AG10803 (cell line): ENCODE results near the gene PTH2.

Source experiments
- DNase-seq: peaks from one replicate; pipeline ENCODE4 v3.0.0; 2010; ENCODE audit warnings: low read depth
- H3K4me3 ChIP-seq: 2 replicates; pipeline ENCODE4 v1.5.1; 2011; ENCODE audit warnings: mild to moderate bottlenecking, low read length, control low read depth
- CTCF ChIP-seq: conservative IDR thresholded peaks from 2 replicates; pipeline ENCODE4 v1.5.1; 2011; ENCODE audit warnings: mild to moderate bottlenecking, low read length, control low read depth, inconsistent platforms

The PTH2 gene

GRCh38 chr19:49409441-49410029 is 13.7 kb downstream of the PTH2 start:
- no peak for TF ChIP-seq CTCF
- DNase-seq, result no peak
- no peak overlapping the region for H3K4me3 ChIP-seq

DNA sequence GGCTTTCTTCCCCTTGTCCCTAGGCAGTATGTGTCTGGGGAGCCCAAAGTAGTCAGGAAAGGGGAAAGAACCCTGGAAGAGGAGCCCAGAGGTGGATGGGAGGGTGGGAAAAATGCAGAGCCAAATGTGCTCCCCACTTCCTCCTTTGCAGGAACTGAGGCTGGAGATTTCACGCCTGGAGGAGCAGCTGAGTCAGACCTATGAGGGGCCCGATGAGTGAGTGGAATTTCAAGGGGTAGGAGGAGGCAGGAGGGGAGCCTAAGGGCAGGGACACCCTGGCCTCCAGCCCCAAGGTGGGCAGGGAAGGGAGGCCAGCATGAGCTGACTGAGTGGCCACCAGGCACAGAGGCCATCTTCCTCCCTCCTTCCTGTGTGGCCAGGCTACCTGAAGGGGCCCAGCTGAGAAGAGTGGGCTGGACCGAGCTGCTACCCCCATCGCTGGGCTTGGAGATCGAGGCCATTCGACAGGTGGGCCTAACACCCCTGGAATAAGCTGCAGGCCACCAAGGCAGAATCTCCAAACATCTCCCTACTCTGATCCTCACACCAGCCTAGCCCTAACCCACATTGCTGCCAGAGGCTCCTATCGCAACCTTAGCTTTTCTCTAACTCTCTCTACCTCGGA is 14.3 kb downstream of the PTH2 start:
- no peak overlapping the region for H3K4me3 ChIP-seq
- no peak for TF ChIP-seq CTCF
- DNase-seq, result no peak

DNA sequence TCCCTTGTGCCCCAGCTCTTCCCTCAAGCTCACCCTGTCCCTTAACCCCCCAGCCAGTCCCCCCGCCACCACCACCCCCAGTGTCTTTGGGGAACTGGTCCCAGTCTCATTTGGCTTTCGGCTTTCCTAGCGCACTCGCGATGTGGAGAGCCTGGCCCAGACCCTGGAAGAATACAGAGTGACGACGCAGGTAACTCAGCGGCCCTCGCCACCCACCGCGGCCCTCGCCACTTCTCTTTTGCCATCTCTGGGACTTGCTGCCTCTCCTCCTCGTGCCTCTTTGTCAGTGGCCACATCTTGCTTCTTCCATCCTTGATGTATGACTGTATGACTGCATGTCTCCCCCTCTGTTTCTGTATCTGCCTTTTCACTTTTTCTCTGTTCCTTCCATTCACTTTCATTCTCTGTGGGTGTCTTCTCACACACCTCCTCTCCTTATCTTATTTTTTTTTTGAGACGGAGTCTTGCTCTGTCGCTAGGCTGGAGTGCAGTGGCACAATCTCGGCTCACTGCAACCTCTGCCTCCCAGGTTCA is 15.7 kb downstream of the PTH2 start:
- DNase-seq, result no peak
- H3K4me3 ChIP-seq, result no peak overlapping the region
- no peak for TF ChIP-seq CTCF

DNA sequence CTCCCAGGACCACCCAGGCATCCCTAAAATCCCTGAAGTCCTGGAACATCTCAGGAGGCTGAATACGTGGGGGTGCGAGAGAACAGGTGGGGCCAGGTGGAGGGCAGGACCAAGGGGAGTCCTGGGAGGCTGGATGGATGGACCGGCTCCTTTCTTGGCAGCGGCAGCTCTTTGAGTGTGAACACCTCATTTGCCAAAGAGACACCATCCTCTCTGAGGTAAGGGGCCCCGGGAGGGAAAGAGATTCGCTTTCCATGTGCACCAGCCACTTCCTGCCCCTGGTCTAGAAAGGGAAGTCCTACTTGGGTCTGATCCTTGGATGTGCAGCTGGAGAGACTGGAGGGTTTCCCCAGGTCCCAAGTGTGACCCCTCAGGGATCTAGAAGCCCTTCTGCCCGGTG is 16.2 kb downstream of the PTH2 start:
- TF ChIP-seq CTCF, result no peak
- no peak for DNase-seq
- H3K4me3 ChIP-seq, result no peak overlapping the region

DNA sequence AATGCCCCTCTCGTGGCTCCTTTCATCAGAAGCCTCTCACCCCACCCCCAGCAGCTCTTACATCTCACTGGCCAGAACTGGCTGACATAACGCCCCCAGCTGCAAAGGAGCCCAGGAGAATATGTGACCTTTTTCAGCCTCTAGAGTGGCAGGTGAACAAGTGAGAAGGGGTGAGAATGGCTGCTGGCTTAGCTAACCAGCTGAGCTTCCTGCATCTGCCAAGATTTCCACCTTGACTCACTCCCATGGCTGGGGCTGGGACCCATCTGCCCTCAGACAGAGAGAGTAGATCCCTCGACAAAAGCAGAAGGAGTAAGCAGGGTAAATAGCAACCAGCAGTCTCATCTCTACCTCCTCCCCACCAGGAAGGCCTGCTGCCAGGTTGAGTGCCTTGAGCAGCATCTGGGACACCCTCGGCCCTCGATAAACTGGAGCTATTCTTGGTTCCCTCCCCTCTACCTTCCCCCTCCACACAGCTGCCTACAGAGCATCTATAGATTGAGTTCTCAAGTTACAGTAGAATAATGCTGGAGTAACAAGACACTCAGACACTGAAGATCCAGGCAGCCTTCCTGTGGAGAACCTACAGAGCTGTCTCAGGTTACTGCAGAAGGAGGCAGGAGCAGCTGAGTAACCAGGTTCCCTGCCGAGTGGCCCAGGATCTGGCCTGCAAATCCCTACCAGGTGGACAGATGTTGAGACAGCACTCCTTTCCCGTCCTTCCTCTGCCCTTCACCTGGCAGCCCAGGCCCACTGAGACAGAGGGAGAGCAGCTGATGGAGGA is 19.6 kb downstream of the PTH2 start:
- H3K4me3 ChIP-seq, result no peak overlapping the region
- no peak for TF ChIP-seq CTCF
- DNase-seq, result no peak

DNA sequence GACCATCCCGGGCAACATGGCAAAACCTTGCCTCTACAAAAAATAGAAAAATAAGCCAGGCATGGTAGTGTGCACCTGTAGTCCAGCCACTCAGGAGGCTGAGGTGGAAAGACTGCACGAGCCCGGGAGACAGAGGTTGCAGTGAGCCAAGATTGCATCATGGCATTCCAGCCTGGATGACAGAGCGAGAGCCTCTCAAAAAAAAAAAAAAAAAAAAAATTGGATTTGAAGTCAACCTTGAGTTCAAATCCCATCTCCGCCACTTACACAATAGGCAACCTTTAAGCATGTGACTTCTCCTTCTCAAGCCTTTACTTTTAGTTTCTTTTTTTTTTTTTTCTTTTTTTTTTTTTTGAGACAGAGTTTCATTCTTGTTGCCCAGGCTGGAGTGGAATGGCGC is 23.2 kb downstream of the PTH2 start:
- H3K4me3 ChIP-seq, result no peak overlapping the region
- no peak for TF ChIP-seq CTCF
- peak; percentile 29 for DNase-seq
